GM18505 (cell line): Measurements from ENCODE around the gene SMARCD1.
"Not testable (repeated sequence)": the region's sequence is repeated elsewhere in the genome, so short reads cannot be mapped to it uniquely, and the experiment has no call there.

Experiments used
- ATAC-seq: cut with Tn5 transposase; IDR thresholded peaks from one replicate; pipeline ENCODE4 v1.9.1; 2021; ENCODE audit not compliant: unreplicated experiment
- POLR2A ChIP-seq: IDR thresholded peaks from 4 replicates; pipeline ENCODE4 v1.6.1; 2011; ENCODE audit warnings: borderline replicate concordance; ENCODE audit not compliant: insufficient read depth, insufficient read length; ENCODE audit errors: extremely low read depth

SMARCD1 gene

DNA sequence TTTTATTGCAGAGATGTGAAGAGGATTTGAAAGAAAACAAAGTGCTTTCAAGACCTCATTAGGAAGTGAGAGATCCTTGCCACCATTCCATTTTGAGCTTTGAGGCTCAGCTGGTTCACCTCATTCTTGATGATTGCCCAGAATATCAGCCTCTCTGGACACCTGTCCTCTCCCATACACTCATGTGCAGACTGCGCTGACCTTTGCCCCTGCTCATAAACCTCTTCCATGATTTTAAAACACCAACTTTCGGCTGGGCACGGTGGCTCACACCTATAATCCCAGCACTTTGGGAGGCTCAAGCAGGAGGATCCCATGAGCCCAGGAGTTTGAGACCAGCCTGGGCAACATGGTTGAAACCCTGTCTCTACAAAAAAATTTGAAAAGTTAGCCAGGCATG, 35.8 kb downstream of the SMARCD1 start:
- no peak for ATAC-seq
- no peak for TF ChIP-seq POLR2A

DNA sequence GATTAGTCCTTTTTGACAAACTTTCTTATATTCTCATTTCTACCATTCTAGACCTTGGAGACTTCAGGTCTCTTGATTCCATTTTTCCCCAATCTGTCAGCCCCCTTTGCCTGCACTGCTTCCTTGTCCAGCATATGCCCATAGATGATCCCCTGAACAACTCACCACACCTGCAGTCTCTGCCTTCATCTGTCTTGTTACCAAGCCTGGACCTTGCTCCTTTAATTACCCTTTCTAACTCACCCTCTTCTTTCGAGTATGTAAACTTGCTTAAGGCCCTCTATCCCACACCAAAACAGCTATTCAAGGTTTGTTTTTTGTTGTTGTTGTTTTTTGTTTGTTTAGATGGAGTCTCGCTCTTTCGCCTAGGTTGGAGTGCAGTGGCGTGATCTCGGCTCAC, 36.5 kb downstream of the SMARCD1 start:
- no peak for TF ChIP-seq POLR2A
- no peak for ATAC-seq

DNA sequence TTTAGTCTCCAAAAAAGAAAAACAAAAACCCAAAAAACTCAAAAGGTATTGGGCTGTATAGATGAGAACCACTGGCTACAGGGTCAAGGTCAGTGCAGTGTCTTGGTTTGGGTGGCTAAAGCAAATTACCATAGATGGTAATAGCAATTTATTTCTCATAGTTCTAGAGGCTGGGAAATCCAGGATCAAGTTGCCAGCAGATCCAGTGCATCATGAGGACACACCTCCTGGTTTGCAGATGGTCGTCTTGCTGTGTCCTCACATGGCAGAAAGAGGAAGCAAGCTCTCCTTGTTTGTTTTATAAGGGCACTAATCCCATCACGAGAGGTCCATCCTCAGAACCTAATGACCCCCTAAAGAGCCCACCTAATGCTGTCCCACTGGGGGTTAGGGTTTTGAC, 38.1 kb downstream of the SMARCD1 start:
- no peak for ATAC-seq
- TF ChIP-seq POLR2A: no peak

DNA sequence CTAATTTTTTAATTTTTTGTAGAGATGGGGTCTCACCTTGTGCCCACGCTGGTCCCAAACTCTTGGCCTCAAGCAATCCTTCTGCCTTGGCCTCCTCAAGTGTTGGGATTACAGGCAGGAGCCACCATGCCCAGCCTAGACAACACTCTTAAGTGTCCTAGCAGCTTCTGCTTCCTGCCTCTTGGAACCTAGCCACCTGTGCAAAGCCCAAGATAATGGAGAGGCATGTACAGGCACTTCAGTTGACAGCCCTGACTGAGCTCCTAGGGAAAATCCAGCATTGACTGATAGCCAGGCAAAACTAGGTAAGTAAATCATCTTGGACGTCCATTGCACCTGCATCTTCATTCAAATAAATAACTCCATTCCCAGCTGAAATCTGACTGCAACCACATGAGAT, 42.4 kb downstream of the SMARCD1 start:
- no peak for TF ChIP-seq POLR2A
- no peak for ATAC-seq

DNA sequence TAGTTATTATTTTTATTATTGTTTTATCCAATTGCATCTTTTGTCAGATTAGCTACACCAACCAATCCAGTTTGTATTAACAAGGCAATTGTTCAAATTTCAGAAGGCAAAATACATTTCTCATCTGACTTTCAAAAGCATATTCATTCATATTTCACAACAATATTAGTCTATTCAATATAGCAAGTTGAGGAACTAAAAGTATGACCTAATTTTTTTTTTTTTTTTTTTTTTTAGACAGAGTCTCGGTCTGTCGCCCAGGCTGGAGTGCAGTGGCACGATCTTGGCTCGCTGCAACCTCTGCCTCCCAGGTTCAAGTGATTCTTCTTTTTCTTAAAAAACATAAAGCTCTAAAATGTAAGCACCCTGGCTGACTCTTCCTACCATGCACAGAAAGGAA, 44.1 kb downstream of the SMARCD1 start:
- no peak for ATAC-seq
- TF ChIP-seq POLR2A: no peak

DNA sequence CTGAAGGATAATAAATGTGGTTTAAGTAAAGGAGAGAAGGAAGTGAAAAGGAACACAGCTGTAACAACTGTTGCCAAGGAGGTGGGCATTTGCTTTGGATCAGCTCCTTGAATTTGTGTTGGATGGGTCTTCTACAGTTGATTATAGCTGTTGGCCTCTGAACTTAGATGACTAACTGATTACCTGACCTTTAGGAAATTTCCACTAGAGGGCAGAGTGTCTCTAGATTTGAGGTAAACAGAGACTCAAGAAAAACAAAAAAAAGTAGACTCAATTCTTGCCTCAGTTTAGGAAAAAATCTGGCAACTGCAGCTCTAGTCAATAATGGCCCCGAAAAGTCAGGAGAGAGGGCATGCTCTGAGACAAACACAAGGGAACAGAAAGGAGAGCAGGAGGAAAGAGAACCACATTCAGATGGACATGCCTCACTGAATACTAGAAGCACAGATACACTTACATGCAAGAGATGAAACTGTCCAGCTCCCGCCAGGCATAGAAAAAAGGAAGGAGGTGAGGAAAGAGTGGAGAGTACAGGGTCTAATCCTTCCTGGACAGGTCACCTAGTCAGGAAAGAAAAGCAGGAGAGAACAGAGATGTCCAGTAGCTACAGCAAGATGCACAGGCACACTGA, 47.5 kb downstream of the SMARCD1 start:
- no peak for ATAC-seq
- no peak for TF ChIP-seq POLR2A

DNA sequence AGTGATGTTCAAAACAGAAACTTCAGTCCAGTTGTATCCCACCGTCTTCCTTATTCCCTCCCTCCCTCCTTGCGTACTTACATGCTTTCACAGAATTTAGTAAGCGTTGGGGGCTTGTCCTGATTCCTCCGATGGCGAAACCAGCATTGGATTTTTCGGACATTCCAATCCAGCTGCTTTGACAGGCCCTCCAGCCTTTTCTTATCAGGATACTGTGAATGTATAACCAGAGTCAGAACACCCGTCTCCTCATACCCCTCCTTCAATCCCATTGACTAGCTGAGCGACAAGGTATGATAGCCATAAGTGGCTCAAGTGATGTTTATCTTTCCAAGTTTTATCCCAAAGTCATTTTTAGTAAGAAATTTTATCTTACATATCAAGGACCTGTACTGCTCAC, 57.9 kb downstream of the SMARCD1 start:
- no peak for ATAC-seq
- no peak for TF ChIP-seq POLR2A

DNA sequence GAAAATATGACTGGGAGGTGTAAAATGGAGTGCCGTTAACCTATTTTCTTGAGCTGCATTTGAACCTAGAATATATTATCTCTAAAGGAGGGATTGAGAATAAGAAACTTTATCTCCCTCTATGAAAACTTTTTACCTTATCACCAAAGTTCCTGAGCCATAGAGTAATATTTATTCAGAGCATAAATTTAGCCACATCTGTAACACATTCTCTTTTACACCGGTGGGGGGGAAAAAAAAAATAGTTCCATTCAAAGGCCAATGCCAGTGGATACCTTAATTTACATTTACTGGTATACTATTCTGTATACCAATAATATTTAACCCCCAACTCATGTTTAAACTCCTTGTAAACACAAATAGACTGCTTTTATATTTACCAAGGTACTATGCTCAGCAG, 60.3 kb downstream of the SMARCD1 start:
- TF ChIP-seq POLR2A: no peak
- ATAC-seq: no peak

DNA sequence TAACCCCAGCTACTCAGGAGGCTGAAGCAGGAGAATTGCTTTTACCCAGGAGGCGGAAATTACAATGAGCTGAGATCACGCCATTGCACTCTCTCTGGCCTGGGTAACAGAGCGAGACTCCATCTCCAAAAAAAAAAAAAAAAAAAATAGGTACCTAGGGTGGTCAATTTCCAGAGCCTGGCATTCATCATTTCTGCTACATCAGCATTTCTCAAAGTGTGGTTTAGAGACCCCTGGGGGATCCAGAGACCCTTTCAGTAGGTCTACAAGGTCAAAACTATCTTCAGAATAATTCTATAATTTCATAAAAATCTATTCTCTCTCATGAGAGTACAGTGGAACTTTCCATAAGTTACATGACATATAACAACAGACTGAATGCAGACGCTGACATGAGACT, 62.1 kb downstream of the SMARCD1 start:
- ATAC-seq: no peak
- TF ChIP-seq POLR2A: no peak

DNA sequence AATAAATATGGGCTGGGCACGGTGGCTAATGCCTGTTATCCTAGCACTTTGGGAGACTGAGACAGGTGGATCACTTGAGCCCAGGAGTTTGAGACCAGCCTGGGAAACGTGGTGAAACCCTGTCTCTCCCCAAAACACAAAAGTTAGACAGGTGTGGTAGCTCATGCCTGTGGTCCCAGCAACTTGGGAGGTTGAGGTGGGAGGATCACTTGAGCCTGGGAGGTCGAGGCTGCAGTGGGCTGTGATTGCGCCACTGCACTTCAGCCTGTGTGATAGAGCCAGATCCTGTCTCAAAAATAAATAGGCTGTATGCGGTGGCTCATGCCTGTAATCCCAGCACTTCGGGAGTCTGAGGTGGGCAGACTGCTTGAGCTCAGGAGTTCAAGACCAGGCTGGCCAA, 62.9 kb downstream of the SMARCD1 start:
- ATAC-seq: not testable (repeated sequence)

DNA sequence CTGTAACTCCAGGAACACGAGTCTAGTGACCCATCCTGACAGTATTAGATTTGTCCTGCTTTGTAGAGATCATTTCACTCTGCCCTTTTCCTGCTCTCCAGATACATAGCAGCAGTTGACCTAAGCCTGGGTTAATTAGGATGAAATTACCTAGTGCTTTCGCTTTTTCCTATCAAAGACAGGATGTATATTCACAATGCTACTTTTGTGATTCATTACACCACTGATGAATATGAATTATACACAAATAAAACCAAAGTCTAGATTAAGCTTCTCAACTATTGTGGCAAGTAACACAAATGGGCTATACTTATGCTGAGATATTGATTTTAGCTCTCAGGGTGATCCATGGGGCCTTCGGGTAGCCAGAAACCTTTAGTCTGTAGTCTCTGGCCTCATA, 64.2 kb downstream of the SMARCD1 start:
- no peak for ATAC-seq
- TF ChIP-seq POLR2A: no peak
